Measurements from ENCODE around the gene COL28A1. TPM values are rescaled to one million over a fixed set of nuclear protein-coding genes. Genes with fewer than 3 reads are reported as not detected.
"Not testable (repeated sequence)": the region's sequence is repeated elsewhere in the genome, so short reads cannot be mapped to it uniquely, and the experiment has no call there.

The COL28A1 gene
- total and polyA plus RNA-seq, 4 donors: 1.3 to 10.2 (median 3.2) TPM

GRCh38 chr7:7562736-7563135 is 27.1 kb upstream of the COL28A1 start:
- no peak for ATAC-seq (ENCODE audit: insufficient read depth, low FRiP score)
- no peak for TF ChIP-seq CTCF (IDR thresholded peaks at IDR 0.05; ENCODE audit: control extremely low read depth, extremely low read depth)

GRCh38 chr7:7561591-7561990 is 25.9 kb upstream of the COL28A1 start:
- not testable (repeated sequence) for H3K9me3 ChIP-seq (ENCODE audit: control insufficient read depth in 4 of 4, insufficient read depth in 3 of 4, low read length in 3 of 4); H3K9ac ChIP-seq (ENCODE audit: insufficient read depth in 1 of 2, low read length in 2 of 2); H3K27ac ChIP-seq (ENCODE audit: low read depth in 1 of 2, low read length in 1 of 2); ATAC-seq (ENCODE audit: insufficient read depth, low FRiP score); H3K27me3 ChIP-seq (ENCODE audit: control insufficient read depth in 3 of 3, insufficient read depth in 3 of 3, low read length in 2 of 3); H3K4me1 ChIP-seq (ENCODE audit: control insufficient read depth in 5 of 5, insufficient read depth in 5 of 5, low read length in 5 of 5); DNase-seq; H3K36me3 ChIP-seq (ENCODE audit: control insufficient read depth in 4 of 4, insufficient read depth in 4 of 4, low read length in 4 of 4); H3K4me3 ChIP-seq
- WGBS, 2 donors: 98 to 99% methylated on average over 5 of the region's 5 CpGs

More at GRCh38 chr7:7562736-7563135, 27.1 kb upstream of the COL28A1 start:
- DNase-seq: no peak
- H3K9ac ChIP-seq (ENCODE audit: insufficient read depth in 1 of 2, low read length in 2 of 2): no peak overlapping the region
- peaks cover 0 to 2% (median 0%) of the 10 kb centered on the region in 5 donors for H3K4me1 ChIP-seq (ENCODE audit: control insufficient read depth in 5 of 5, insufficient read depth in 5 of 5, low read length in 5 of 5)
- 86 to 88% methylated on average over 3 of the region's 3 CpGs for WGBS, 2 donors
- no peak overlapping the region for H3K27ac ChIP-seq (ENCODE audit: low read depth in 1 of 2, low read length in 1 of 2)
- H3K4me3 ChIP-seq: no peak overlapping the region
- H3K36me3 ChIP-seq (ENCODE audit: control insufficient read depth in 4 of 4, insufficient read depth in 4 of 4, low read length in 4 of 4): no peaks in the 10 kb centered on the region
- no peaks in the 10 kb centered on the region for H3K9me3 ChIP-seq (ENCODE audit: control insufficient read depth in 4 of 4, insufficient read depth in 3 of 4, low read length in 3 of 4)
- no peaks in the 10 kb centered on the region for H3K27me3 ChIP-seq (ENCODE audit: control insufficient read depth in 3 of 3, insufficient read depth in 3 of 3, low read length in 2 of 3)

- TF ChIP-seq CTCF (IDR thresholded peaks at IDR 0.05; ENCODE audit: control extremely low read depth, extremely low read depth): no peak
- no peak overlapping the region for H3K4me3 ChIP-seq
- H3K9me3 ChIP-seq (ENCODE audit: control insufficient read depth in 4 of 4, insufficient read depth in 3 of 4, low read length in 3 of 4): no peaks in the 10 kb centered on the region
- no peak overlapping the region for H3K27ac ChIP-seq (ENCODE audit: low read depth in 1 of 2, low read length in 1 of 2)
- no peaks in the 10 kb centered on the region for H3K27me3 ChIP-seq (ENCODE audit: control insufficient read depth in 3 of 3, insufficient read depth in 3 of 3, low read length in 2 of 3)
- no peaks in the 10 kb centered on the region for H3K36me3 ChIP-seq (ENCODE audit: control insufficient read depth in 4 of 4, insufficient read depth in 4 of 4, low read length in 4 of 4)
- ATAC-seq (ENCODE audit: insufficient read depth, low FRiP score): no peak
- DNase-seq: no peak
- H3K9ac ChIP-seq (ENCODE audit: insufficient read depth in 1 of 2, low read length in 2 of 2): no peak overlapping the region
- peaks cover 0 to 2% (median 0%) of the 10 kb centered on the region in 5 donors for H3K4me1 ChIP-seq (ENCODE audit: control insufficient read depth in 5 of 5, insufficient read depth in 5 of 5, low read length in 5 of 5)
- WGBS, 2 donors: 94 to 98% methylated on average over 5 of the region's 5 CpGs
Observed at GRCh38 chr7:7557252-7557651, 21.6 kb upstream of the COL28A1 start.

GRCh38 chr7:7556852-7557251 is 21.2 kb upstream of the COL28A1 start:
- DNase-seq: no peak
- H3K9ac ChIP-seq (ENCODE audit: insufficient read depth in 1 of 2, low read length in 2 of 2): no peak overlapping the region

More at GRCh38 chr7:7556852-7557251, 21.2 kb upstream of the COL28A1 start:
- no peak overlapping the region for H3K4me3 ChIP-seq
- H3K4me1 ChIP-seq (ENCODE audit: control insufficient read depth in 5 of 5, insufficient read depth in 5 of 5, low read length in 5 of 5): peaks cover 0 to 2% (median 0%) of the 10 kb centered on the region in 5 donors
- no peaks in the 10 kb centered on the region for H3K27me3 ChIP-seq (ENCODE audit: control insufficient read depth in 3 of 3, insufficient read depth in 3 of 3, low read length in 2 of 3)
- no peak for TF ChIP-seq CTCF (IDR thresholded peaks at IDR 0.05; ENCODE audit: control extremely low read depth, extremely low read depth)
- no peak for ATAC-seq (ENCODE audit: insufficient read depth, low FRiP score)
- no peak overlapping the region for H3K27ac ChIP-seq (ENCODE audit: low read depth in 1 of 2, low read length in 1 of 2)
- H3K9me3 ChIP-seq (ENCODE audit: control insufficient read depth in 4 of 4, insufficient read depth in 3 of 4, low read length in 3 of 4): no peaks in the 10 kb centered on the region
- 100% methylated on average over 1 of the region's 1 CpG for WGBS, 2 donors
- peaks cover 0 to 3% (median 0%) of the 10 kb centered on the region in 4 donors for H3K36me3 ChIP-seq (ENCODE audit: control insufficient read depth in 4 of 4, insufficient read depth in 4 of 4, low read length in 4 of 4)
